Measurements from ENCODE around the gene ARFGAP3. TPM values are rescaled to one million over a fixed set of nuclear protein-coding genes. Genes with fewer than 3 reads are reported as not detected.

Gene ARFGAP3
- total RNA-seq, 1 experiment from 2014 or later: 16.9 TPM

GRCh38 chr22:42844756-42845155, 12.3 kb downstream of the ARFGAP3 start:
- no peak for ATAC-seq
- no peaks in the 10 kb centered on the region for H3K9me3 Mint-ChIP-seq
- no peak for DNase-seq (ENCODE audit: low spot score)
- H3K4me3 Mint-ChIP-seq: no peak overlapping the region
- no peak overlapping the region for H3K27ac Mint-ChIP-seq
- H3K36me3 Mint-ChIP-seq: peaks cover 7% of the 10 kb centered on the region; the same call in 1 of the 2 replicates
- H3K4me1 Mint-ChIP-seq: no peaks in the 10 kb centered on the region
- CTCF ChIA-PET: interaction anchor here (0.6 to 2.5 kb wide), 3 partner anchors 23 to 60 kb away, joined by 3 to 12 read pairs (median 7); no protein-coding TSS in a partner anchor
- TF ChIP-seq GRHL2 (CRISPR knock-in tag; IDR thresholded peaks at IDR 0.05; ENCODE audit: insufficient replicate concordance, severe bottlenecking) (no peak), PRDM15 (CRISPR knock-in tag; IDR thresholded peaks at IDR 0.05) (no peak), ERG (CRISPR knock-in tag; IDR thresholded peaks at IDR 0.05) (no peak), NFE2L1 (CRISPR knock-in tag; IDR thresholded peaks at IDR 0.05) (no peak), CDX4 (CRISPR knock-in tag; IDR thresholded peaks at IDR 0.05; ENCODE audit: borderline replicate concordance) (no peak), HMGXB4 (CRISPR knock-in tag; IDR thresholded peaks at IDR 0.05) (no peak), TCF7 (CRISPR knock-in tag; IDR thresholded peaks at IDR 0.05; ENCODE audit: low read depth) (no peak), MAX (CRISPR knock-in tag; IDR thresholded peaks at IDR 0.05) (no peak), JUN (CRISPR knock-in tag; IDR thresholded peaks at IDR 0.05) (no peak), CTCF (IDR thresholded peaks at IDR 0.05) (no peak), ELF4 (CRISPR knock-in tag; IDR thresholded peaks at IDR 0.05; ENCODE audit: low read depth) (no peak), ZNF138 (CRISPR knock-in tag; conservative IDR thresholded peaks at IDR 0.05) (no peak), ZNF317 (CRISPR knock-in tag; IDR thresholded peaks at IDR 0.05; ENCODE audit: borderline replicate concordance, low read depth) (no peak), ESRRA (CRISPR knock-in tag; IDR thresholded peaks at IDR 0.05; ENCODE audit: borderline replicate concordance) (no peak), IRF2 (CRISPR knock-in tag; IDR thresholded peaks at IDR 0.05; ENCODE audit: borderline replicate concordance, low read depth) (no peak), AR (CRISPR knock-in tag; IDR thresholded peaks at IDR 0.05) (no peak), SP1 (CRISPR knock-in tag; conservative IDR thresholded peaks at IDR 0.05) (no peak), GABPB1 (CRISPR knock-in tag; IDR thresholded peaks at IDR 0.05) (no peak)
- POLR2A ChIA-PET: interaction anchor here (0.7 kb wide), 2 partner anchors 67 to 71 kb away, joined by 3 to 5 read pairs; no protein-coding TSS in a partner anchor
- no peaks in the 10 kb centered on the region for H3K27me3 Mint-ChIP-seq (ENCODE audit: low read depth)

Data from WTC11 (cell line).